ENCODE results near the gene YAF2.
A peak's percentile ranks its signal among the peaks of the same experiment; 100 is the strongest.
"Not testable (repeated sequence)": the region's sequence is repeated elsewhere in the genome, so short reads cannot be mapped to it uniquely, and the experiment has no call there.

YAF2 gene

GRCh38 chr12:42190376-42190775 is 47.7 kb downstream of the YAF2 start:
- DNase-seq = no peak

GRCh38 chr12:42188275-42188674 is 49.8 kb downstream of the YAF2 start:
- DNase-seq = not testable (repeated sequence)

GRCh38 chr12:42187799-42188198 is 50.2 kb downstream of the YAF2 start:
- no peak for DNase-seq

- DNase-seq = no peak
Observed at GRCh38 chr12:42186793-42187192, 51.3 kb downstream of the YAF2 start.

GRCh38 chr12:42182394-42182793 is 55.7 kb downstream of the YAF2 start:
- DNase-seq = no peak

GRCh38 chr12:42180990-42181596 is 57.0 kb downstream of the YAF2 start:
- no peak for DNase-seq

- no peak for DNase-seq
Observed at GRCh38 chr12:42178101-42178500, 59.9 kb downstream of the YAF2 start.

- DNase-seq = no peak
Observed at GRCh38 chr12:42174978-42175377, 63.1 kb downstream of the YAF2 start.

- DNase-seq = no peak
Observed at GRCh38 chr12:42173961-42174521, 64.0 kb downstream of the YAF2 start.

GRCh38 chr12:42172441-42173210 is 65.4 kb downstream of the YAF2 start:
- no peak for DNase-seq

GRCh38 chr12:42167711-42168110 is 70.3 kb downstream of the YAF2 start:
- no peak for DNase-seq

- DNase-seq = no peak
Observed at GRCh38 chr12:42166501-42166900, 71.5 kb downstream of the YAF2 start.

- DNase-seq = no peak
Observed at GRCh38 chr12:42163913-42164312, 74.1 kb downstream of the YAF2 start.

- DNase-seq = no peak
Observed at GRCh38 chr12:42162965-42163364, 75.1 kb downstream of the YAF2 start.

- no peak for DNase-seq
Observed at GRCh38 chr12:42162193-42162592, 75.9 kb downstream of the YAF2 start.

- no peak for DNase-seq
Observed at GRCh38 chr12:42161529-42161928, 76.5 kb downstream of the YAF2 start.

GRCh38 chr12:42156232-42156631 is 81.8 kb downstream of the YAF2 start:
- DNase-seq = no peak

GRCh38 chr12:42145552-42146215 is 92.4 kb downstream of the YAF2 start:
- DNase-seq = no peak

- DNase-seq = no peak
Observed at GRCh38 chr12:42145197-42145549, 92.9 kb downstream of the YAF2 start.

GRCh38 chr12:42144408-42145196 is 93.4 kb downstream of the YAF2 start, which contains the start of gene GXYLT1:
Gene GXYLT1, minus strand, starts transcription at chr12:42144874. Its CDS starts 228 bp downstream, at chr12:42144646.
- DNase-seq = peak; percentile 80

- DNase-seq = no peak
Observed at GRCh38 chr12:42144158-42144407, 94.0 kb downstream of the YAF2 start.

GRCh38 chr12:42143452-42144157 is 94.4 kb downstream of the YAF2 start:
- DNase-seq = no peak
